ENCODE results near the gene KRTAP5-4.

- no peak for TF ChIP-seq CTCF (IDR thresholded peaks at IDR 0.05)
- TF ChIP-seq POLR2A (IDR thresholded peaks at IDR 0.05), result no peak
Measured at GRCh38 chr11:1665313-1665712, 43.4 kb upstream of the KRTAP5-4 start.
